HepG2 (cell line): ENCODE data around the gene EPB41L5. TPM values are rescaled to one million over a fixed set of nuclear protein-coding genes. Genes with fewer than 3 reads are reported as not detected.

ENCODE experiments used
- ATAC-seq: fragments of 200-7000 bp; cut with Tn5 transposase; 3 replicates; pipeline ENCODE4 v1.9.1; 2020; ENCODE audit warnings: mild to moderate bottlenecking, moderate library complexity
- BruUV-seq: library from RNA; stranded (reverse); fragments of 400-500 nt; replicated peaks from 2 replicates; lab custom pipeline; 2021; lab: Mats Ljungman, UMichigan
- CTCF ChIA-PET: fragments of 300-600 bp; formaldehyde crosslinking; extraction: SDS; loops from one replicate; lab custom pipeline; 2021; ENCODE audit warnings: low total read pairs, inconsistent platforms, low intra/inter-chr PET ratio; lab: Yijun Ruan, JAX
- POLR2A ChIA-PET: fragments of 350-600 bp; sonication (Branson Sonifier 250); formaldehyde crosslinking; loops from one replicate; lab custom pipeline; 2020; ENCODE audit warnings: antibody characterized with exemption, inconsistent platforms; lab: Yijun Ruan, JAX
- DNase-seq: peaks from one replicate; pipeline ENCODE4 v3.0.0-alpha.2; 2015; ENCODE audit warnings: low spot score
- FAIRE-seq: peaks from 3 replicates; lab custom pipeline; 2011; peaks lifted over from hg19 to GRCh38; lab: Jason Lieb, UNC
- H2AFZ ChIP-seq: one replicate; pipeline ENCODE4 v1.6.1; 2011; ENCODE audit warnings: low read length, inconsistent platforms
- H3K27ac ChIP-seq: fragments of 300-600 bp; 3 replicates; pipeline ENCODE4 v1.8.0; 2011; ENCODE audit warnings: mixed run types, mild to moderate bottlenecking, mixed read lengths, low read length, inconsistent platforms; ENCODE audit not compliant: insufficient read depth; ENCODE audit errors: extremely low read length
- H3K27me3 ChIP-seq, 2 experiments: fragments of 200-600 bp in 1 of 2; 2 replicates in 1 of 2; 3 replicates in 1 of 2; pipeline versions ENCODE4 v1.6.0 to v1.8.0; 2011; ENCODE audit warnings: low read length in 2 of 2, mild to moderate bottlenecking in 2 of 2, moderate library complexity in 2 of 2, inconsistent platforms in 1 of 2; ENCODE audit not compliant: insufficient read depth in 2 of 2, control insufficient read depth in 1 of 2
- H3K36me3 ChIP-seq, 2 experiments: fragments of 200-600 bp in 1 of 2; replicated peaks in 1 of 2; 2 replicates in 1 of 2; 3 replicates in 1 of 2; pipeline versions ENCODE4 v1.5.1 to v1.8.0; 2011; ENCODE audit warnings: low read length in 2 of 2, inconsistent platforms in 1 of 2; ENCODE audit not compliant: insufficient read depth in 2 of 2, control insufficient read depth in 1 of 2
- H3K4me1 ChIP-seq: 2 replicates; pipeline ENCODE4 v1.5.1; 2012; ENCODE audit warnings: low read length, inconsistent platforms; ENCODE audit not compliant: insufficient read depth
- H3K4me2 ChIP-seq: 2 replicates; pipeline ENCODE4 v1.6.0; 2011; ENCODE audit warnings: low read depth, low read length, inconsistent platforms
- H3K4me3 ChIP-seq, 3 experiments: fragments of 200-600 bp in 1 of 3; sonication (generic), shearing (Covaris generic) in 1 of 3; replicated peaks in 1 of 3; 2 replicates each; pipeline ENCODE4 v1.5.1; 2011 to 2016; ENCODE audit warnings: low read length in 3 of 3, inconsistent platforms in 2 of 3, low read depth in 2 of 3, mild to moderate bottlenecking in 2 of 3, control low read depth in 1 of 3, mixed read lengths in 1 of 3; ENCODE audit not compliant: insufficient read depth in 1 of 3
- H3K79me2 ChIP-seq: one replicate; pipeline ENCODE4 v1.6.1; 2011; ENCODE audit warnings: low read length, inconsistent platforms; ENCODE audit not compliant: insufficient read depth
- H3K9ac ChIP-seq: 2 replicates; pipeline ENCODE4 v1.6.0; 2011; ENCODE audit warnings: mild to moderate bottlenecking, low read depth, low read length, inconsistent platforms; ENCODE audit not compliant: insufficient read depth
- H3K9me3 ChIP-seq: 2 replicates; pipeline ENCODE4 v1.5.1; 2012; ENCODE audit warnings: mild to moderate bottlenecking, low read length
- H4K20me1 ChIP-seq: 2 replicates; pipeline ENCODE4 v1.6.0; 2011; ENCODE audit warnings: inconsistent platforms, mild to moderate bottlenecking, low read length, moderate library complexity; ENCODE audit not compliant: insufficient read depth
- AGO1 ChIP-seq: fragments of 200-400 bp; formaldehyde crosslinking; IDR thresholded peaks from 2 replicates; pipeline ENCODE4 v1.6.1; 2017; ENCODE audit warnings: mild to moderate bottlenecking, low read depth, low read length, moderate library complexity; ENCODE audit not compliant: poor library complexity, severe bottlenecking
- AGO2 ChIP-seq: fragments of 200-400 bp; formaldehyde crosslinking; optimal IDR thresholded peaks from 2 replicates; pipeline ENCODE3; 2017; ENCODE audit warnings: mild to moderate bottlenecking, low read depth, low read length, moderate library complexity
- CAMTA2 ChIP-seq: sonication (generic); formaldehyde crosslinking; IDR thresholded peaks from 2 replicates; pipeline ENCODE4 v1.4.0; 2020; ENCODE audit warnings: mild to moderate bottlenecking, missing genetic modification reagents, borderline replicate concordance
- CHCHD3 ChIP-seq: sonication (generic); formaldehyde crosslinking; IDR thresholded peaks from 2 replicates; pipeline ENCODE4 v1.8.0; 2022; ENCODE audit warnings: mild to moderate bottlenecking, missing genetic modification reagents, moderate library complexity
- HNRNPL ChIP-seq: fragments of 200-400 bp; formaldehyde crosslinking; IDR thresholded peaks from 2 replicates; pipeline ENCODE4 v1.6.1; 2017; ENCODE audit warnings: mild to moderate bottlenecking, low read depth, low read length
- JUN ChIP-seq: sonication (generic); formaldehyde crosslinking; IDR thresholded peaks from 2 replicates; pipeline ENCODE4 v1.4.0; 2020; ENCODE audit warnings: mild to moderate bottlenecking, missing genetic modification reagents
- MXI1 ChIP-seq: IDR thresholded peaks from 3 replicates; pipeline ENCODE4 v1.6.1; 2012; ENCODE audit warnings: low read depth, low read length, inconsistent platforms, borderline replicate concordance
- ZBTB38 ChIP-seq: sonication (generic); formaldehyde crosslinking; IDR thresholded peaks from 2 replicates; pipeline ENCODE4 v1.5.1; 2020; ENCODE audit warnings: mild to moderate bottlenecking, missing genetic modification reagents
- ZNF350 ChIP-seq: sonication (generic); formaldehyde crosslinking; IDR thresholded peaks from 2 replicates; pipeline ENCODE4 v1.4.0; 2020; ENCODE audit warnings: mild to moderate bottlenecking, low read depth, missing genetic modification reagents, borderline replicate concordance
- ZNF839 ChIP-seq: sonication (generic); formaldehyde crosslinking; IDR thresholded peaks from 2 replicates; pipeline ENCODE4 v1.4.0; 2020; ENCODE audit warnings: missing genetic modification reagents, mild to moderate bottlenecking, borderline replicate concordance
- WGBS: methylation state at CpG from one replicate; pipeline ENCODE4 v1.1.6; 2017; ENCODE audit warnings: low lambda C conversion rate; 5-methylcytosine and 5-hydroxymethylcytosine counted together
- in situ Hi-C: cut with HindIII; loops from 2 replicates; pipeline ENCODE4 v1.10.0; 2017; ENCODE audit warnings: low pct_unique_long_range_greater_than_20kb; ENCODE audit not compliant: extremely low pct_ligation_motif_present
- intact Hi-C: fragments of 100-400 bp; cut with micrococcal nuclease; formaldehyde crosslinking; loops from one replicate; pipeline ENCODE4 v1.10.0; 2022; ENCODE audit not compliant: unreplicated experiment
- polyA plus RNA-seq, 8 experiments: library from polyadenylated mRNA; depleted of rRNA in 3 of 8; stranded (reverse) in 7 of 8; unstranded in 1 of 8; fragments of >200 nt; fragmentation: Illumina TruSeq in 4 of 8; extraction: Trizol in 4 of 8; gene quantifications; 2 replicates each; pipeline versions ENCODE4 v1.2.1 to v1.2.3, GENCODE V29; 2011 to 2016; ENCODE audit warnings: low read depth in 4 of 8, missing spikeins in 1 of 8, mixed read lengths in 1 of 8; ENCODE audit not compliant: insufficient read depth in 1 of 8
- total RNA-seq, 5 experiments: library from RNA; depleted of rRNA; stranded (reverse); fragments of >200 nt; fragmentation: Illumina TruSeq; extraction: Trizol; gene quantifications; 2 replicates each; pipeline ENCODE4 v1.2.3, GENCODE V29; 2016; ENCODE audit warnings: low read depth in 1 of 5
- TF ChIP-seq, protein P1 (sequence below): sonication (generic); formaldehyde crosslinking; IDR thresholded peaks from 2 replicates; pipeline ENCODE4 v1.5.0; 2020; ENCODE audit warnings: missing genetic modification reagents, mild to moderate bottlenecking, borderline replicate concordance
- TF ChIP-seq, protein P2 (sequence below): sonication (generic); formaldehyde crosslinking; IDR thresholded peaks from 2 replicates; pipeline ENCODE4 v1.8.1; 2023; ENCODE audit warnings: mild to moderate bottlenecking, missing genetic modification reagents
- TF ChIP-seq, protein P3 (sequence below): sonication (generic); formaldehyde crosslinking; IDR thresholded peaks from 2 replicates; pipeline ENCODE4 v1.5.0; 2020; ENCODE audit warnings: mild to moderate bottlenecking, missing genetic modification reagents, moderate library complexity
- TF ChIP-seq, protein P4 (sequence below): sonication (generic); formaldehyde crosslinking; IDR thresholded peaks from 2 replicates; pipeline ENCODE4 v1.4.0; 2020; ENCODE audit warnings: mild to moderate bottlenecking, low read depth, missing genetic modification reagents

The EPB41L5 gene
- total and polyA plus RNA-seq, 2 of the 13 experiments (the other 11 are each of a cell fraction or from before 2014, with no cell fraction given), result 40.5 to 47.5 TPM

DNA sequence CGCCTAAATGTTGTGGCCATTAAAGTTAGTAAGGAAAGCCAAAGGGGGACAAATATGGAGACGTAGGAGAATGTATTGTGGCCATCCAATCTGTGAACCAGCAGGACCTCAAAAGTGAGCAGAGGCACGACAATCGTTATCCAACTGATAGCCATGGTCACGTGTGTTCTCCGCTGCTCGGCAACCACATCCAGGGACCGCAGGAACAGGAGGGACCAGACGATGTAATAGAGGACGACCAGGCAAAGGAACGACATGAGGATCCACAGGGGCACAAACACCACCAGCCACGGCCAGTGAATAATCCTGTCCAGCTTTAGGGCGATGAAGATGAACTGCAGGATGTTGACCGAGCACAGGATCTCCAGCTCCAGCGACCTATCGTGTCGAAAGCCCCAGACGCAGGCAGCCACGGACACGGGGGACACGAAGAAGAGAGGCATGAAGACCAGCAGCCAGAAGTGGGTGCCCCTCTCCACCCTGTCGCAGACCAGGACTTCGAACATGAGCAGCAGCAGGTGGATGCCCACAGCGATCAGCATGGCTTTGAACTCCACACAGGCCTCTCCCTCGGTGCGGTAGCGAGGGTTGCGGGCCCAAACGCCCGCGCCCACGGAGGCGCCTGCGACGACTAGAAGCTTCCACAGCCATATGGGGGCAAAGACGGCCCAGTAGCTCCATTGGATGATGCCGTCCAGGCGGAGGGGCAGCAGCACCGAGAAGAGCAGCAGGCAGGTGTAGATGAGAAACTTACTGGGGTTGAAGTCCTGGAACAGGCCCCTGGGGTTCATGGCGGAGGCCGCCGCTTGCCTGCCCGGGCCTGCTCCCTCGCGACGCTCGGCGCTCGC, 209.5 kb downstream of the EPB41L5 start:
- intact Hi-C loops, result loop anchor here (1.0 kb wide), 1 partner anchor 113 kb away; no protein-coding TSS in a partner anchor
- peak overlapping the region in 1 of 3 experiments; percentile 81; a peak in 2 of 6 replicates for H3K4me3 ChIP-seq
- no peak for FAIRE-seq
- TF ChIP-seq CHCHD3 (CRISPR knock-in tag), result peak; percentile 61; the same call in 1 of the 2 replicates
- TF ChIP-seq ZBTB38, result peak; percentile 74
- TF ChIP-seq, protein P1, sequence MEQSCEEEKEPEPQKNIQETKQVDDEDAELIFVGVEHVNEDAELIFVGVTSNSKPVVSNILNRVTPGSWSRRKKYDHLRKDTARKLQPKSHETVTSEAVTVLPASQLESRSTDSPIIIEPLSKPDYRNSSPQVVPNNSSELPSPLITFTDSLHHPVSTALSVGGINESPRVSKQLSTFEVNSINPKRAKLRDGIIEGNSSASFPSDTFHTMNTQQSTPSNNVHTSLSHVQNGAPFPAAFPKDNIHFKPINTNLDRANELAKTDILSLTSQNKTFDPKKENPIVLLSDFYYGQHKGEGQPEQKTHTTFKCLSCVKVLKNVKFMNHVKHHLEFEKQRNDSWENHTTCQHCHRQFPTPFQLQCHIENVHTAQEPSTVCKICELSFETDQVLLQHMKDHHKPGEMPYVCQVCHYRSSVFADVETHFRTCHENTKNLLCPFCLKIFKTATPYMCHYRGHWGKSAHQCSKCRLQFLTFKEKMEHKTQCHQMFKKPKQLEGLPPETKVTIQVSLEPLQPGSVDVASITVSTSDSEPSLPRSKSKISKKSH (CRISPR knock-in tag), result peak; percentile 16; the same call in 1 of the 2 replicates
- TF ChIP-seq, protein P2, sequence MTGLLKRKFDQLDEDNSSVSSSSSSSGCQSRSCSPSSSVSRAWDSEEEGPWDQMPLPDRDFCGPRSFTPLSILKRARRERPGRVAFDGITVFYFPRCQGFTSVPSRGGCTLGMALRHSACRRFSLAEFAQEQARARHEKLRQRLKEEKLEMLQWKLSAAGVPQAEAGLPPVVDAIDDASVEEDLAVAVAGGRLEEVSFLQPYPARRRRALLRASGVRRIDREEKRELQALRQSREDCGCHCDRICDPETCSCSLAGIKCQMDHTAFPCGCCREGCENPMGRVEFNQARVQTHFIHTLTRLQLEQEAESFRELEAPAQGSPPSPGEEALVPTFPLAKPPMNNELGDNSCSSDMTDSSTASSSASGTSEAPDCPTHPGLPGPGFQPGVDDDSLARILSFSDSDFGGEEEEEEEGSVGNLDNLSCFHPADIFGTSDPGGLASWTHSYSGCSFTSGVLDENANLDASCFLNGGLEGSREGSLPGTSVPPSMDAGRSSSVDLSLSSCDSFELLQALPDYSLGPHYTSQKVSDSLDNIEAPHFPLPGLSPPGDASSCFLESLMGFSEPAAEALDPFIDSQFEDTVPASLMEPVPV (CRISPR knock-in tag), result 0 out of 2 replicates have a peak, but pooled peaks have one; percentile 10
- peak; percentile 13; the same call in 1 of the 2 replicates for TF ChIP-seq JUN (CRISPR knock-in tag)
- TF ChIP-seq CAMTA2 (CRISPR knock-in tag), result no peak
- 0 out of 2 replicates have a peak, but pooled peaks have one; percentile 2 for TF ChIP-seq ZNF839 (CRISPR knock-in tag)
- TF ChIP-seq ZNF350 (CRISPR knock-in tag), result 0 out of 2 replicates have a peak, but pooled peaks have one; percentile 20
- TF ChIP-seq, protein P3, sequence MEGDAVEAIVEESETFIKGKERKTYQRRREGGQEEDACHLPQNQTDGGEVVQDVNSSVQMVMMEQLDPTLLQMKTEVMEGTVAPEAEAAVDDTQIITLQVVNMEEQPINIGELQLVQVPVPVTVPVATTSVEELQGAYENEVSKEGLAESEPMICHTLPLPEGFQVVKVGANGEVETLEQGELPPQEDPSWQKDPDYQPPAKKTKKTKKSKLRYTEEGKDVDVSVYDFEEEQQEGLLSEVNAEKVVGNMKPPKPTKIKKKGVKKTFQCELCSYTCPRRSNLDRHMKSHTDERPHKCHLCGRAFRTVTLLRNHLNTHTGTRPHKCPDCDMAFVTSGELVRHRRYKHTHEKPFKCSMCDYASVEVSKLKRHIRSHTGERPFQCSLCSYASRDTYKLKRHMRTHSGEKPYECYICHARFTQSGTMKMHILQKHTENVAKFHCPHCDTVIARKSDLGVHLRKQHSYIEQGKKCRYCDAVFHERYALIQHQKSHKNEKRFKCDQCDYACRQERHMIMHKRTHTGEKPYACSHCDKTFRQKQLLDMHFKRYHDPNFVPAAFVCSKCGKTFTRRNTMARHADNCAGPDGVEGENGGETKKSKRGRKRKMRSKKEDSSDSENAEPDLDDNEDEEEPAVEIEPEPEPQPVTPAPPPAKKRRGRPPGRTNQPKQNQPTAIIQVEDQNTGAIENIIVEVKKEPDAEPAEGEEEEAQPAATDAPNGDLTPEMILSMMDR, result no peak
- TF ChIP-seq, protein P4, sequence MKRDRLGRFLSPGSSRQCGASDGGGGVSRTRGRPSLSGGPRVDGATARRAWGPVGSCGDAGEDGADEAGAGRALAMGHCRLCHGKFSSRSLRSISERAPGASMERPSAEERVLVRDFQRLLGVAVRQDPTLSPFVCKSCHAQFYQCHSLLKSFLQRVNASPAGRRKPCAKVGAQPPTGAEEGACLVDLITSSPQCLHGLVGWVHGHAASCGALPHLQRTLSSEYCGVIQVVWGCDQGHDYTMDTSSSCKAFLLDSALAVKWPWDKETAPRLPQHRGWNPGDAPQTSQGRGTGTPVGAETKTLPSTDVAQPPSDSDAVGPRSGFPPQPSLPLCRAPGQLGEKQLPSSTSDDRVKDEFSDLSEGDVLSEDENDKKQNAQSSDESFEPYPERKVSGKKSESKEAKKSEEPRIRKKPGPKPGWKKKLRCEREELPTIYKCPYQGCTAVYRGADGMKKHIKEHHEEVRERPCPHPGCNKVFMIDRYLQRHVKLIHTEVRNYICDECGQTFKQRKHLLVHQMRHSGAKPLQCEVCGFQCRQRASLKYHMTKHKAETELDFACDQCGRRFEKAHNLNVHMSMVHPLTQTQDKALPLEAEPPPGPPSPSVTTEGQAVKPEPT, result 0 out of 2 replicates have a peak, but pooled peaks have one; percentile 8
- no peak for TF ChIP-seq AGO1
- TF ChIP-seq MXI1, result no peak
- TF ChIP-seq HNRNPL, result 0 out of 2 replicates have a peak, but pooled peaks have one; percentile 41
- TF ChIP-seq AGO2, result peak; percentile 45
- TF ChIP-seq, all 625 proteins: peak for 10
- no peak for ATAC-seq
- no peak overlapping the region for H2AFZ ChIP-seq
- H3K79me2 ChIP-seq, result no peaks in the 10 kb centered on the region
- WGBS, result 95% methylated on average over 49 of the region's 49 CpGs
- CTCF ChIA-PET, result no interaction called here
- no peaks in the 10 kb centered on the region for H3K9me3 ChIP-seq
- H4K20me1 ChIP-seq, result no peaks in the 10 kb centered on the region
- peaks cover 14 to 33% of the 10 kb centered on the region in 2 experiments; a peak in 4 of 5 replicates for H3K27me3 ChIP-seq
- peak overlapping the region; percentile 98 for H3K4me2 ChIP-seq
- no peak overlapping the region for H3K9ac ChIP-seq
- peaks cover 54% of the 10 kb centered on the region for H3K4me1 ChIP-seq
- H3K27ac ChIP-seq, result no peak overlapping the region
- H3K36me3 ChIP-seq, result no peaks in the 10 kb centered on the region
- no peak for DNase-seq
- in situ Hi-C loops, result no loop called here
- POLR2A ChIA-PET, result interaction anchor here (1.0 to 1.1 kb wide), 5 partner anchors 10 to 544 kb away, joined by 3 to 11 read pairs (median 4); partner anchors contain the start of genes RALB and TMEM177
- BruUV-seq, result no TSS peak
